Right cardiac atrium (tissue), 5 donors: ENCODE results near the gene GPRIN3. TPM values are rescaled to one million over a fixed set of nuclear protein-coding genes. Genes with fewer than 3 reads are reported as not detected.
"Not testable (repeated sequence)": the region's sequence is repeated elsewhere in the genome, so short reads cannot be mapped to it uniquely, and the experiment has no call there.

Experiments used
- ATAC-seq, 2 donors: fragments of 200-7000 bp; cut with Tn5 transposase; one replicate each; pipeline versions ENCODE4 v1.8.0 to v1.9.1; 2020; ENCODE audit warnings: moderate library complexity in 2 of 2, mild to moderate bottlenecking in 1 of 2
- DNase-seq, 3 donors: peaks; one replicate each; pipeline ENCODE4 v3.0.0-alpha.2; 2020
- H3K27ac ChIP-seq: one replicate; pipeline ENCODE4 v1.5.1; 2013; ENCODE audit warnings: mild to moderate bottlenecking, low read length, control low read depth, moderate library complexity
- H3K27me3 ChIP-seq: one replicate; pipeline ENCODE4 v1.6.1; 2013; ENCODE audit not compliant: control insufficient read depth, insufficient read depth
- H3K4me1 ChIP-seq: one replicate; pipeline ENCODE4 v1.6.1; 2013; ENCODE audit warnings: low read length; ENCODE audit not compliant: control insufficient read depth, insufficient read depth
- H3K4me3 ChIP-seq: one replicate; pipeline ENCODE4 v1.5.1; 2013; ENCODE audit warnings: low read length, control low read depth
- H3K9me3 ChIP-seq: one replicate; pipeline ENCODE4 v1.6.1; 2013; ENCODE audit warnings: low read length; ENCODE audit not compliant: control insufficient read depth
- WGBS: extraction: QIAGEN DNeasy Blood & Tissue Kit; methylation state at CpG from one replicate; pipeline ENCODE4 v1.1.7; 2013; 5-methylcytosine and 5-hydroxymethylcytosine counted together
- intact Hi-C, 4 donors: fragments of 100-400 bp; cut with DNase I; formaldehyde crosslinking; loops; one replicate each; pipeline versions ENCODE4 v1.11.0 to v1.14.0; 2022 to 2023
- polyA plus RNA-seq: library from polyadenylated mRNA; stranded (reverse); fragments of 200-250 nt; gene quantifications from one replicate; pipeline ENCODE4 v1.2.3, GENCODE V29; 2013
- total RNA-seq, 4 donors: library from RNA; stranded (reverse); fragmentation: NEBNext Ultra II Directional; extraction: Animal tissue kit (Norgen Biotek cat#: 25700); gene quantifications; one replicate each; pipeline ENCODE4 v1.2.1, GENCODE V29; 2021
- donor health status: healthy with polysubstance abuse.
- donor health status: DM: no; HTN: yes; CAD: no.
- donor health status: DM: no; HTN: no; CAD: no.
- donor health status: DM: no; HTN: yes; CAD: no; lungs with severe emphysema.
- donor health status: DM: yes; HTN: yes; CAD: no.

Gene GPRIN3
- total and polyA plus RNA-seq, 5 donors: 2.1 to 10.3 (median 8.3) TPM

GRCh38 chr4:89257376-89257775 is 50.2 kb downstream of the GPRIN3 start:
- 35% methylated on average over 2 of the region's 2 CpGs for WGBS
- DNase-seq: no peak
- ATAC-seq: no peak
- no peaks in the 10 kb centered on the region for H3K9me3 ChIP-seq
- H3K4me1 ChIP-seq: peaks cover 6% of the 10 kb centered on the region
- intact Hi-C loops: no loop called here
- no peak overlapping the region for H3K4me3 ChIP-seq
- H3K27me3 ChIP-seq: no peaks in the 10 kb centered on the region
- H3K27ac ChIP-seq: no peak overlapping the region

- H3K27me3 ChIP-seq: no peaks in the 10 kb centered on the region
- ATAC-seq: peak in 1 of 2 donors; percentile 42
- peaks cover 6% of the 10 kb centered on the region for H3K4me1 ChIP-seq
- H3K9me3 ChIP-seq: no peaks in the 10 kb centered on the region
- H3K4me3 ChIP-seq: no peak overlapping the region
- no peak overlapping the region for H3K27ac ChIP-seq
- intact Hi-C loops: no loop called here
- no peak for DNase-seq
- WGBS: 60% methylated on average over 3 of the region's 3 CpGs
Observed at GRCh38 chr4:89256203-89256800, 51.3 kb downstream of the GPRIN3 start.

GRCh38 chr4:89254847-89255246 is 52.8 kb downstream of the GPRIN3 start:
- DNase-seq (no peak), ATAC-seq (peak in 1 of 2 donors; percentile 48)
- intact Hi-C loops: no loop called here
- Histone ChIP-seq H3K27me3 (no peaks in the 10 kb centered on the region), H3K27ac (no peak overlapping the region), H3K9me3 (no peaks in the 10 kb centered on the region), H3K4me3 (no peak overlapping the region), H3K4me1 (peaks cover 6% of the 10 kb centered on the region)
- 15% methylated on average over 3 of the region's 3 CpGs for WGBS

- ATAC-seq, H3K27me3 ChIP-seq, H3K9me3 ChIP-seq, H3K27ac ChIP-seq, intact Hi-C loops, H3K4me1 ChIP-seq, H3K4me3 ChIP-seq, DNase-seq: not testable (repeated sequence)
- WGBS: 87% methylated on average over 4 of the region's 4 CpGs
Observed at GRCh38 chr4:89254347-89254746, 53.3 kb downstream of the GPRIN3 start.

GRCh38 chr4:89253935-89254334 is 53.7 kb downstream of the GPRIN3 start:
- intact Hi-C loops: no loop called here
- no peaks in the 10 kb centered on the region for H3K27me3 ChIP-seq
- DNase-seq: no peak
- H3K9me3 ChIP-seq: no peaks in the 10 kb centered on the region
- no peak for ATAC-seq
- H3K27ac ChIP-seq: no peak overlapping the region
- H3K4me3 ChIP-seq: no peak overlapping the region
- H3K4me1 ChIP-seq: no peaks in the 10 kb centered on the region
- 98% methylated on average over 1 of the region's 1 CpG for WGBS

GRCh38 chr4:89253311-89253710 is 54.3 kb downstream of the GPRIN3 start:
- intact Hi-C loops: no loop called here
- no peak for ATAC-seq
- DNase-seq: no peak
- no peaks in the 10 kb centered on the region for H3K9me3 ChIP-seq
- H3K27me3 ChIP-seq: no peaks in the 10 kb centered on the region
- WGBS: 90% methylated on average over 4 of the region's 4 CpGs
- H3K4me3 ChIP-seq: no peak overlapping the region
- H3K4me1 ChIP-seq: no peaks in the 10 kb centered on the region
- H3K27ac ChIP-seq: no peak overlapping the region

GRCh38 chr4:89251396-89251795 is 56.2 kb downstream of the GPRIN3 start:
- intact Hi-C loops: no loop called here
- no peaks in the 10 kb centered on the region for H3K27me3 ChIP-seq

GRCh38 chr4:89249716-89250361 is 57.8 kb downstream of the GPRIN3 start:
- H3K4me3 ChIP-seq: no peak overlapping the region
- H3K9me3 ChIP-seq: no peaks in the 10 kb centered on the region
- ATAC-seq: no peak
- DNase-seq: no peak
- intact Hi-C loops: loop anchor here in 1 of 4 donors (10.0 kb wide), 1 partner anchor 55 kb away; the partner anchor contains the start of gene GPRIN3
- H3K27me3 ChIP-seq: no peaks in the 10 kb centered on the region
- 95% methylated on average over 13 of the region's 13 CpGs for WGBS
- H3K4me1 ChIP-seq: no peaks in the 10 kb centered on the region
- H3K27ac ChIP-seq: no peak overlapping the region

More at GRCh38 chr4:89251396-89251795, 56.2 kb downstream of the GPRIN3 start:
- Histone ChIP-seq H3K4me3 (no peak overlapping the region), H3K4me1 (no peaks in the 10 kb centered on the region), H3K27ac (no peak overlapping the region), H3K9me3 (no peaks in the 10 kb centered on the region)
- DNase-seq: no peak
- ATAC-seq: no peak

GRCh38 chr4:89249313-89249712 is 58.3 kb downstream of the GPRIN3 start:
- H3K27ac ChIP-seq: no peak overlapping the region
- H3K4me3 ChIP-seq: no peak overlapping the region
- H3K9me3 ChIP-seq: no peaks in the 10 kb centered on the region
- H3K4me1 ChIP-seq: no peaks in the 10 kb centered on the region
- WGBS: 85% methylated on average over 2 of the region's 2 CpGs
- no peaks in the 10 kb centered on the region for H3K27me3 ChIP-seq
- intact Hi-C loops: loop anchor here in 1 of 4 donors (10.0 kb wide), 1 partner anchor 55 kb away; the partner anchor contains the start of gene GPRIN3
- DNase-seq (no peak), ATAC-seq (no peak)

- Histone ChIP-seq H3K27ac (no peak overlapping the region), H3K9me3 (no peaks in the 10 kb centered on the region), H3K4me3 (no peak overlapping the region), H3K4me1 (no peaks in the 10 kb centered on the region), H3K27me3 (no peaks in the 10 kb centered on the region)
- DNase-seq (no peak), ATAC-seq (no peak)
- intact Hi-C loops: loop anchor here in 1 of 4 donors (10.0 kb wide), 1 partner anchor 56 kb away; the partner anchor contains the start of gene GPRIN3
- 88% methylated on average over 11 of the region's 11 CpGs for WGBS
Observed at GRCh38 chr4:89248879-89249281, 58.7 kb downstream of the GPRIN3 start.

- H3K27me3 ChIP-seq: no peaks in the 10 kb centered on the region
- H3K9me3 ChIP-seq: no peaks in the 10 kb centered on the region
- intact Hi-C loops: loop anchor here in 1 of 4 donors (10.0 kb wide), 1 partner anchor 57 kb away; the partner anchor contains the start of gene GPRIN3
- DNase-seq (no peak), ATAC-seq (no peak)
- H3K27ac ChIP-seq: no peak overlapping the region
- no peak overlapping the region for H3K4me3 ChIP-seq
- WGBS: 87% methylated on average over 13 of the region's 13 CpGs
- H3K4me1 ChIP-seq: no peaks in the 10 kb centered on the region
Observed at GRCh38 chr4:89247951-89248350, 59.6 kb downstream of the GPRIN3 start.
